NK-92 (cell line): ENCODE results near the gene HSPB3.
"Not testable (repeated sequence)": the region's sequence is repeated elsewhere in the genome, so short reads cannot be mapped to it uniquely, and the experiment has no call there.

Source experiments
- DNase-seq: peaks from one replicate; lab custom pipeline; 2025; ENCODE audit not compliant: unreplicated experiment; lab: John Stamatoyannopoulos, UW

Gene HSPB3

GRCh38 chr5:54455413-54456157, at the start of gene HSPB3:
HSPB3 (plus strand) TSS chr5:54455699; CDS start chr5:54455790, 91 bp downstream.
- no peak for DNase-seq

- no peak for DNase-seq
Observed at GRCh38 chr5:54411176-54411575, 44.3 kb upstream of the HSPB3 start.

- DNase-seq = no peak
Observed at GRCh38 chr5:54412913-54413312, 42.6 kb upstream of the HSPB3 start.

- DNase-seq = no peak
Observed at GRCh38 chr5:54415147-54415546, 40.4 kb upstream of the HSPB3 start.

GRCh38 chr5:54415896-54416601, 39.5 kb upstream of the HSPB3 start:
- DNase-seq = no peak

- not testable (repeated sequence) for DNase-seq
Observed at GRCh38 chr5:54419573-54420423, 35.7 kb upstream of the HSPB3 start.

- DNase-seq = not testable (repeated sequence)
Observed at GRCh38 chr5:54420511-54420910, 35.0 kb upstream of the HSPB3 start.

GRCh38 chr5:54421976-54422375, 33.5 kb upstream of the HSPB3 start:
- no peak for DNase-seq

- no peak for DNase-seq
Observed at GRCh38 chr5:54425258-54425657, 30.2 kb upstream of the HSPB3 start.

- DNase-seq = no peak
Observed at GRCh38 chr5:54426209-54426608, 29.3 kb upstream of the HSPB3 start.

GRCh38 chr5:54434650-54435049, 20.8 kb upstream of the HSPB3 start:
- DNase-seq = not testable (repeated sequence)

GRCh38 chr5:54438620-54439389, 16.7 kb upstream of the HSPB3 start:
- no peak for DNase-seq

- DNase-seq = no peak
Observed at GRCh38 chr5:54440456-54440893, 15.0 kb upstream of the HSPB3 start.

- no peak for DNase-seq
Observed at GRCh38 chr5:54442271-54442670, 13.2 kb upstream of the HSPB3 start.

- no peak for DNase-seq
Observed at GRCh38 chr5:54443270-54443669, 12.2 kb upstream of the HSPB3 start.

GRCh38 chr5:54445691-54446378, 9.7 kb upstream of the HSPB3 start:
- no peak for DNase-seq

GRCh38 chr5:54446379-54446732, 9.1 kb upstream of the HSPB3 start:
- no peak for DNase-seq

- DNase-seq = no peak
Observed at GRCh38 chr5:54449923-54450322, 5.6 kb upstream of the HSPB3 start.

GRCh38 chr5:54450542-54450941, 5.0 kb upstream of the HSPB3 start:
- DNase-seq = no peak

GRCh38 chr5:54453046-54453445, 2.5 kb upstream of the HSPB3 start:
- DNase-seq = no peak
